Renal pelvis (tissue), 12 donors: Measurements from ENCODE around the gene RTF2. TPM values are rescaled to one million over a fixed set of nuclear protein-coding genes. Genes with fewer than 3 reads are reported as not detected.

Experiments used
- DNase-seq: peaks from one replicate; pipeline ENCODE4 v3.0.0-alpha.2; 2013
- long read RNA-seq, 16 experiments: transcript quantifications; one replicate each; lab custom pipeline, GENCODE V29; 2026
- polyA plus RNA-seq, 3 donors: library from polyadenylated mRNA; unstranded; fragments of 120-200 nt; gene quantifications; one replicate each; pipeline ENCODE4 v1.2.1, GENCODE V29; 2013; ENCODE audit not compliant: insufficient read length in 3 of 3

The RTF2 gene
- polyA plus RNA-seq: 100 to 1,000 TPM; 112 to 130 (median 120) TPM
- long read RNA-seq, donor 1, transcript RTF2-202 (9 exons, 2,212 nt): major isoform, 51 of 69 reads
- long read RNA-seq, donor 1, partial matches to known transcripts: 7 of 69 reads
- long read RNA-seq, donor 1, other reads (novel, unspliced or antisense): 7 of 69 reads
- long read RNA-seq, donor 2, transcript RTF2-202 (9 exons, 2,212 nt): major isoform, 68 of 121 reads
- long read RNA-seq, donor 2, partial matches to known transcripts: 44 of 121 reads
- long read RNA-seq, donor 2, other reads (novel, unspliced or antisense): 5 of 121 reads
- long read RNA-seq, donor 3, transcript RTF2-202 (9 exons, 2,212 nt): major isoform, 31 of 53 reads
- long read RNA-seq, donor 3, partial matches to known transcripts: 22 of 53 reads
- long read RNA-seq, donor 3, other reads (novel, unspliced or antisense): 0 of 53 reads
- long read RNA-seq, donor 4, transcript RTF2-202 (9 exons, 2,212 nt): major isoform, 52 of 86 reads
- long read RNA-seq, donor 4, partial matches to known transcripts: 32 of 86 reads
- long read RNA-seq, donor 4, other reads (novel, unspliced or antisense): 0 of 86 reads
- long read RNA-seq, donor 5, transcript RTF2-202 (9 exons, 2,212 nt): major isoform, 27 of 37 reads
- long read RNA-seq, donor 5, partial matches to known transcripts: 8 of 37 reads
- long read RNA-seq, donor 5, other reads (novel, unspliced or antisense): 0 of 37 reads
- long read RNA-seq, donor 6, transcript RTF2-202 (9 exons, 2,212 nt): major isoform, 34 of 56 reads
- long read RNA-seq, donor 6, partial matches to known transcripts: 18 of 56 reads
- long read RNA-seq, donor 6, other reads (novel, unspliced or antisense): 0 of 56 reads
- long read RNA-seq, donor 7, transcript RTF2-202 (9 exons, 2,212 nt): major isoform, 30 of 81 reads
- long read RNA-seq, donor 7, partial matches to known transcripts: 45 of 81 reads
- long read RNA-seq, donor 7, other reads (novel, unspliced or antisense): 0 of 81 reads
- long read RNA-seq, donor 8, transcript RTF2-202 (9 exons, 2,212 nt): major isoform, 11 of 31 reads
- long read RNA-seq, donor 8, partial matches to known transcripts: 18 of 31 reads
- long read RNA-seq, donor 8, other reads (novel, unspliced or antisense): 0 of 31 reads
- long read RNA-seq, donor 9, transcript RTF2-202 (9 exons, 2,212 nt): major isoform, 73 of 115 reads
- long read RNA-seq, donor 9, partial matches to known transcripts: 30 of 115 reads
- long read RNA-seq, donor 9, other reads (novel, unspliced or antisense): 7 of 115 reads
- long read RNA-seq, donor 10, transcript RTF2-202 (9 exons, 2,212 nt): major isoform, 28 of 60 reads
- long read RNA-seq, donor 10, partial matches to known transcripts: 26 of 60 reads
- long read RNA-seq, donor 10, other reads (novel, unspliced or antisense): 5 of 60 reads
- long read RNA-seq, donor 11, transcript RTF2-202 (9 exons, 2,212 nt): major isoform, 19 of 26 reads
- long read RNA-seq, donor 11, partial matches to known transcripts: 0 of 26 reads
- long read RNA-seq, donor 11, other reads (novel, unspliced or antisense): 5 of 26 reads
- long read RNA-seq, donor 12, transcript RTF2-202 (9 exons, 2,212 nt): major isoform, 43 of 87 reads
- long read RNA-seq, donor 12, partial matches to known transcripts: 41 of 87 reads
- long read RNA-seq, donor 12, other reads (novel, unspliced or antisense): 0 of 87 reads
- long read RNA-seq, donor 13, transcript RTF2-202 (9 exons, 2,212 nt): major isoform, 12 of 21 reads
- long read RNA-seq, donor 13, partial matches to known transcripts: 6 of 21 reads
- long read RNA-seq, donor 13, other reads (novel, unspliced or antisense): 0 of 21 reads
- long read RNA-seq, donor 14, transcript RTF2-202 (9 exons, 2,212 nt): major isoform, 48 of 79 reads
- long read RNA-seq, donor 14, partial matches to known transcripts: 27 of 79 reads
- long read RNA-seq, donor 14, other reads (novel, unspliced or antisense): 0 of 79 reads
- long read RNA-seq, donor 15, transcript RTF2-202 (9 exons, 2,212 nt): major isoform, 49 of 82 reads
- long read RNA-seq, donor 15, partial matches to known transcripts: 21 of 82 reads
- long read RNA-seq, donor 15, other reads (novel, unspliced or antisense): 7 of 82 reads
- long read RNA-seq, donor 16, transcript RTF2-203 (8 exons, 1,572 nt): minor isoform, 5 of 57 reads
- long read RNA-seq, donor 16, transcript RTF2-202 (9 exons, 2,212 nt): major isoform, 43 of 57 reads
- long read RNA-seq, donor 16, partial matches to known transcripts: 9 of 57 reads
- long read RNA-seq, donor 16, other reads (novel, unspliced or antisense): 0 of 57 reads

DNA sequence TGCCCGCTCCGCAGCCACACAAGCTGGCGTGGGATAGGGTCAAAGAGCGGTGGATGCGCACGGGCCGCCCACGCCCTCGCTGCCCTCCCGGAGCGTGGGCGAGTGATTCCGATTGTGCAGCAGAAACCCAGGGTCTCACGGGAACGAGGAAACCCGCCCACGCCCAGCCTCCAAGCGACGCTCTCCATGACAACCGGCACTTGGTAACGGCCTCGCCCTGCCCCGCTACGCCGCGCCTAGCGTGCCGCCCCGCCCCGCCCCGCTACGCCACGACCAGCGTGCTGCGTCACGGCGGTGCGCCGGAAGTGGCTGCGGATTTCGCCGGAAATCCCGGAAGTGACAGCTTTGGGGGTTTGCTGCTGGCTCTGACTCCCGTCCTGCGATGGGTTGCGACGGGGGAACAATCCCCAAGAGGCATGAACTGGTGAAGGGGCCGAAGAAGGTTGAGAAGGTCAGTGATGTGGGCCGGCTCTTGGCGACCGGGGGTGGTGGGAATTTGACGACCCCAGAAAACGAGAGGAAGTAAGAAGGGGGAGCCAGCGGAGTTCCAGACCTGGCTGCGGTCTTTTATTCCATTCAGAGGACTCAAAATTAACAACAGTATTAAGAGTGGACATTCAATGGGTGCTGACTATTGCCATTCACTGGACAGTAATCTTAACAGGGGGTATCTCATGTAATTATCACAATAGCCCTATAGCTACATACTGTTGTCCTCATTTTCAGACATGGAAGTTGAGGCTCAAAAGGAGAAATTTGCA, at the start of gene RTF2:
Gene RTF2 (plus strand): TSS at position 312 of the 761 bp plus-strand sequence. CDS start 71 bp downstream, at position 383.
- peak; percentile 93 for DNase-seq

- DNase-seq: no peak
Measured at GRCh38 chr20:56420028-56420427, 48.4 kb upstream of the RTF2 start.

GRCh38 chr20:56420940-56421688, 47.3 kb upstream of the RTF2 start:
- no peak for DNase-seq

GRCh38 chr20:56422076-56422823, 46.2 kb upstream of the RTF2 start:
- no peak for DNase-seq

GRCh38 chr20:56422824-56423189, 45.6 kb upstream of the RTF2 start:
- DNase-seq: no peak

- DNase-seq: no peak
Measured at GRCh38 chr20:56423211-56423610, 45.2 kb upstream of the RTF2 start.

DNA sequence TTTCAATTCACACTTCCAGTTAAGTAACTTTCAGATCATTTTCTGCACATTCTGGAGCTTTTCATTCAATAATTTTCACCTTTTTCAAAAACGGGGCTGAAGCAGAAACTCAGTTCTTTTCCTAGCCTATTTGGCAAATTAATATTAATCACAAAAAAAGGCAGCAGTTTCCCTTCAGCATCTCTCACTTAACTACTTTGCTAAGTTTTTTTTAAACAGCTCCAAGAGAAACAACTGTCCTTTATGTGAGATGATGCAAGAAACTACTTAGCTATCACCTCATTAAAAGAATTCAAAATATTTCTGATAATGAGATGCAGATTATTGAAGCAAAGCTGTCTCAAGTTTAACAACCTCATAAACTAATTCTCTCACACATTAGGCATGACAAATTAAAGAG, 44.5 kb upstream of the RTF2 start:
- DNase-seq: no peak

DNA sequence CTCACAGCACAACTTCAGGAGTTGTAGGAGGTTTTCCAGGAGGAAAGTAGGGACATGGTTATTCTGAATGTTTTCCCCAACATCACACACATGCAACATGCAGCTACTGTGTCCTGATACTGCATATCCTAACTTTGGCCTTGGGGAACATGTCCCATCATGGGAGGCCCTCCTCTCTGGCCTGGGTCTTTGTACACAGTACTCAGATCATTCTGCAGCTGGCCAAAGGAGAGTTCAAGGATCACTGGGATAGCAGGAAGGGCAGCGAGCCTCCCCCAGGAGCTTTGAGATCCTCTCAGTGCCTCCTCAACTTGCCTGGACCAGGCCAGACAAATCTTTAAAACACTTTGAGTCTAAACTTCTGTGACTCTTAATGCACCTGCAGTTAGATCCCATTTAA, 43.5 kb upstream of the RTF2 start:
- no peak for DNase-seq

DNA sequence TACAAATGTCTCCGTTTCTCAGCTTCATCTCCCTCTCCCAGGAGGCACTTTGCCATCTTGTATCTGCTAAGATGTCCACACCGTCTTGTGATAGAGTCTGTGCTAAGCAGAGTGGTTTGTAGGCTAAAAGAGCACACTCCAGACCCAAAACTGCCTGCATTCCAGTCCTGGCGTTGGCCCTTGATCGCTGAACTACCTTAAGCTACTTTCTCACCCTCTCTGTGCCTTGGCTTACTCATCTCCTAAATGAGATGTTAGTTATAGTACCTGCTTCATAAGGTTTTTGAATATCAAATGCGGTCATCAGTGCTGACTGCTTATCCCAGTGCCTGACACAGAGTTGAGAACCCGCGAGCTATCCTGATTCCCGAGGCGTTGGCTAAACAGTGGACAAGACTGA, 42.4 kb upstream of the RTF2 start:
- DNase-seq: no peak

DNA sequence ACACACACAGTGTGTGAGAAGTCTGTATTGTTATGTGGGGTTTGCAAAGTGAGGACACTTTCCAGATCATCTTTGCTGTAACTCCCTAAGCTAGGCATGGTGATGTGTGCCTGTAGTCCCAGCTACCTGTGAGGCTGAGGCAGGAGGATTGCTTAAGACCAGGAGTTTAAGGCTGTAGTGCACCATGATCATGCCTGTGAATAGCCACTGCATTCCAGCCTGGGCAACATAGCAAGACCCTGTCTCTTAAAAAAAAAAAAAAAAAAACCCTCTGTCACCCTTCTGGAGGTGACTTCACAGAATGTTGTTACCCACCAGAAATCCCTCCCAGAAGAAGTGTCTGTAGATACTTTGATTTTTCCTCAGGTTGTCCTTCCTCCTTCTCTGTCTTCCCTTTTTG, 41.5 kb upstream of the RTF2 start:
- DNase-seq: no peak

DNA sequence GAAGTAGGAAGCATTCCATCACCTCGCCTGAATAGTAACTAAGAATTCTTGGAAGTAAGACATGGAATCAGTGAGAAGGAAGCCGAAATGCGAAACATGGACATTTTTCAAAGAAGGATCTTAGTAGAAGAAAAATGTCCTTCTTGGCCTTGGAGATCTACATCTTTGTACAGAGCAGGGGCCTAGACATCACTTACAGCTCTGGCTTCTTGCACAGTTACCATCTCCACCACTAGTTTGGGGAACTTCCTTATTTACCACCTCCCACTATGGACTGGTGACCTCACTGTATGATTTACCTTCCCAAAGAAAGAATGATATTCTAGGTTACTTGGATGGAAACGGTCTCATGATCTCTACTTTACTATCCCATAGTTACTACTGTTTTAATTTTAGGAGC, 40.6 kb upstream of the RTF2 start:
- DNase-seq: no peak

GRCh38 chr20:56428410-56428809, 40.0 kb upstream of the RTF2 start:
- no peak for DNase-seq

DNA sequence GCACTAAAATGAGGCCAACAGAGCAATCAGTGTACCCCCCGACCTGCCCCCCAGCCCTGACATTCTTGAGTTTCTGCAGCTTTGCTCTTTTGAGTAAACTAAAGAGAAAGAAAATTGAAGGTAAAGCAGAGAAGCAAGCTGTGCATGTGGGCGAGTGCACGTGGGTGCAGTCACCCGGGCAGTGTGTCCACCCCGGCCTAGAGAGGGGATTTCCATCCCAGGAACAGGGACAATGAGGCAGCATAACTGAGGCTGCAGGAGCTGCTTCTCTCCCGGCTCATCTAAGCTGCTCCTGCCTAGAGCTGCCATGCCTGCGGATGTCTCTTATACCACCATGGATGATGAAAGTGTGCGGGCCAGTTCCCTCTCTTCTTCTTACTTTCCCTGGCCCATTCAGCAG, 39.5 kb upstream of the RTF2 start:
- DNase-seq: no peak

DNA sequence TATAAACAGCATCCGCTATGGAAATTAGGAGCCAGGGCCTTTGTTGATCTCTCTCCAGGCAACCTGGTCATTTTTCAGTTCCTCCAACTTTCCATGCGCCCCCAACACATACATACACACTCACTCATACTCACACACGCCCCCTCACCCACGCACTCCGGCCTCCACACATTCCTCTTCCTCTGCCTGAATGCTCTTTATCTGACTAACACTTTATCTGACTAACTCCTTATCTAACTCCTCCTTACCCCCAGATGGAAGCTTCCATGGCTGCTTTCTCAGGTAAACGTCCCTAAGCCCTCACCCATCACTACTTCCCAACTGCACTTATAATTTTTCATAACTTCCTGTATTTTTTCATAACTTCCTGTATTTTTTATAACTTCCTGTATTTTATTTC, 38.9 kb upstream of the RTF2 start:
- DNase-seq: no peak

- no peak for DNase-seq
Measured at GRCh38 chr20:56429941-56430340, 38.5 kb upstream of the RTF2 start.

DNA sequence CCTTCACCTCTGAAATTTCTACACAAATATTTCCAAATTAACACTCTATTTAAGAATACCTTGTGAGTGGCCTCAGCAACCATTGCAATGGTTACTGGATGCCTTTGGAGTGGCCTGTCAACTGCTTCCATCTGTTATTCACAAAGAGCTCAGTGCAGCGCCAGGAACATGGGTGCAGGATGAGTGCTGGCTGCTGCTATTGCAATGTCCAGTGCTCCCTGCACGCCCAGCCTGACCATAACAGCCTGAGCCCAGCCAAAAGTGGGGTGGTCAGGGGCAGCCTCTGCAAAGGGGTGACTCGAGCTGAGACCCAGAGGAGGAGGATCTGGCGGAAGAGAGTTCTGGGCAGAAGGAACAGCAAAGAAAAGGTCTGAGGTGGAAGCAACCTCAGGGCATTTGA, 38.0 kb upstream of the RTF2 start:
- DNase-seq: no peak

- no peak for DNase-seq
Measured at GRCh38 chr20:56430957-56431356, 37.5 kb upstream of the RTF2 start.

DNA sequence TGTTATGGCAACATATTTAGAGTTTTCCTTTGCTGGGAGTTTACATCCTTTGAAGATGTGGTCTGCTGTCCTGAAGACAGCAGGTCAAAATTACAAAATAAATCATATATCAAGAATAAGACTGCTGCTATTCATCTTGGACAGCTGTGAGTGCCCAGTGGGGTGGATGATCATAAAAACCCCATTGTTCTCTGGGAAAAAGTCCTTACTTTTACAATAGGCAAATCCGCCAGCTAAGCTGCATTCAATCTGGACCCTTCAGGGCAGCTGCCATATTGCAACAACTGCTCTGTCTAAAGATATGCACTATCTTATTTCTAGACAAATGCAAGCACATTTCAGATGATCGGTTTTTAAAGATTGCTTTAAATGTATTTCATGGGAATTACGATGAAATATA, 37.0 kb upstream of the RTF2 start:
- DNase-seq: no peak
